ENCODE results near the gene ZNF687.

Gene ZNF687

DNA sequence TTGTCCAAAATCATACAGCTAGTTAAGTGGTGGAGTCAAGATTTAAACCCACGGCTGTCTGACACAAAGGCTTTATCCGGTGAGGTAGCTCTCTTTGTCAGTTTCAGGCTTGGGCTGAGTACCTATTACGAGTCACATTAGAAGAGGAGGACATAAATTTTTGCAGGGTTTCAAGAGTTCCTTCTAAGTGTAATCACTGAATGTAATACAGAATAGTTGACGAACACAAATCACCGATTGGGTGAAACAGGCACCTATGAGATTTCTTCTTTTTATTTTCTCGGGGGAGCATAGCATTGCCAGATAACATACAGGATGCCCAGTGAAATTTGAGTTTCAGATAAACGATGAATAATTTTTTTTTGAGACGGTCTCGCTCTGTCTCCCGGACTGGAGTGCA is 26.7 kb upstream of the ZNF687 start:
- TF ChIP-seq, protein P1, sequence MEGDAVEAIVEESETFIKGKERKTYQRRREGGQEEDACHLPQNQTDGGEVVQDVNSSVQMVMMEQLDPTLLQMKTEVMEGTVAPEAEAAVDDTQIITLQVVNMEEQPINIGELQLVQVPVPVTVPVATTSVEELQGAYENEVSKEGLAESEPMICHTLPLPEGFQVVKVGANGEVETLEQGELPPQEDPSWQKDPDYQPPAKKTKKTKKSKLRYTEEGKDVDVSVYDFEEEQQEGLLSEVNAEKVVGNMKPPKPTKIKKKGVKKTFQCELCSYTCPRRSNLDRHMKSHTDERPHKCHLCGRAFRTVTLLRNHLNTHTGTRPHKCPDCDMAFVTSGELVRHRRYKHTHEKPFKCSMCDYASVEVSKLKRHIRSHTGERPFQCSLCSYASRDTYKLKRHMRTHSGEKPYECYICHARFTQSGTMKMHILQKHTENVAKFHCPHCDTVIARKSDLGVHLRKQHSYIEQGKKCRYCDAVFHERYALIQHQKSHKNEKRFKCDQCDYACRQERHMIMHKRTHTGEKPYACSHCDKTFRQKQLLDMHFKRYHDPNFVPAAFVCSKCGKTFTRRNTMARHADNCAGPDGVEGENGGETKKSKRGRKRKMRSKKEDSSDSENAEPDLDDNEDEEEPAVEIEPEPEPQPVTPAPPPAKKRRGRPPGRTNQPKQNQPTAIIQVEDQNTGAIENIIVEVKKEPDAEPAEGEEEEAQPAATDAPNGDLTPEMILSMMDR (IDR thresholded peaks at IDR 0.05; ENCODE audit: low read depth, low read length), result no peak
- Histone ChIP-seq H3K9me3 (ENCODE audit: severe bottlenecking) (peaks cover 3% of the 10 kb centered on the region), H3K4me3 (ENCODE audit: low read depth, low read length) (peak overlapping the region; percentile 82), H3K36me3 (peaks cover 38% of the 10 kb centered on the region), H3K27ac (peak overlapping the region; percentile 89), H3K27me3 (ENCODE audit: insufficient read depth, low read depth, severe bottlenecking) (no peaks in the 10 kb centered on the region)
- no peak for DNase-seq

DNA sequence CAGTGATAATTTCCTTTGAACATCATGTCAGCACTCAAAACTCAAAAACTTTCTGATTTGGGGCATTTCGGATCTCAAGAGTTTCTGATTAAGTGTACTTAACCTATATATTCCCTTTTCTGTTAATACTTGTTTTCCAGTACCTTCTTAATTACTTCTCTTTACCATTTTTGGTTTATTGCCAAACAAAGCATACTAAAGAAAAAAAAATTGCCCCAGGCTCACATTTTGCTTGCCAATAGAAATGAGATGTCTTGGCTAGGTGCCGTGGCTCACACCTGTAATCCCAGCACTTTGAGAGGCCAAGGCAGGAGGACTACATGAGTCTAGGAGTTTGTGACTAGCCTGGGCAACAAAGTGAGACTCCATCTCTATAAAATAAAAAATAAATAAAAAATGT is 22.7 kb upstream of the ZNF687 start:
- DNase-seq, result no peak
- TF ChIP-seq, protein P1 (IDR thresholded peaks at IDR 0.05; ENCODE audit: low read depth, low read length), result no peak
- H3K27me3 ChIP-seq (ENCODE audit: insufficient read depth, low read depth, severe bottlenecking), result no peaks in the 10 kb centered on the region
- H3K9me3 ChIP-seq (ENCODE audit: severe bottlenecking), result no peaks in the 10 kb centered on the region
- H3K36me3 ChIP-seq, result peaks cover 71% of the 10 kb centered on the region
- no peak overlapping the region for H3K4me3 ChIP-seq (ENCODE audit: low read depth, low read length)
- no peak overlapping the region for H3K27ac ChIP-seq

DNA sequence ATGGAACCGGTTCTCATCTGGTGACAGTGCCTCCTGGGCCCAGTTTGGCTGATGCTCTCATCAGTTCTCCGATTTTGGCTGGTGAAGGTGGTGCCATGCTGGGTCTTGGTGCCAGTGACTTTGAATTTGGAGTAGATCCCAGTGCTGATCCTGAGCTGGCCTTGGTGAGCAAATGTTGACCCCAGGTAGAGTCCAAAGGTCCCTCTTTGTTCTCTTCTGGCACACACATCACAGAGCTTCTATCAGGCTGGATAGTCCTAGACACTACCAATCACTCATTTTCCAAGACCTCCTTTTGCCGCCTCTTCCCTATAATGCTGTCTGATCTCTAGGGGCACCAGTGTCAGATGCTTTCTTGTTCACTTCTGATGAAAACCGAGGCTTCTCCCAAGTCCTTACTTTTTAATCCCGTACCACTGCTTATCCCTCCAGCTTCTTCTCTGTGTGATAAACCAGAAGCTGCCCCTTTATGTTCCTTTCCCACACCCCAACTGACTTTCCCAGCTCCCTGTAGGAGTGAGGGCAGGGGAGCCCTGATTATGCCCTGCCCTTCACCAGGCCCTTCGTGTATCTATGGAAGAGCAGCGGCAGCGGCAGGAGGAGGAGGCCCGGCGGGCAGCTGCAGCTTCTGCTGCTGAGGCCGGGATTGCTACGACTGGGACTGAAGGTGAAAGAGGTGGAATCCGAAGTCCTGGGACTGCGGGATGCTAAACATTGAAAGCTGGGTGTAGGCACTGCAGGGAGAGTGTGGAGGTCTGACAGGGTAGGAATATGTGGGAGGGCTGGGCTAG is 16.5 kb upstream of the ZNF687 start:
- TF ChIP-seq, protein P1 (IDR thresholded peaks at IDR 0.05; ENCODE audit: low read depth, low read length), result no peak
- H3K4me3 ChIP-seq (ENCODE audit: low read depth, low read length), result no peak overlapping the region
- no peak for DNase-seq
- H3K27ac ChIP-seq, result no peak overlapping the region
- peaks cover 96% of the 10 kb centered on the region for H3K36me3 ChIP-seq
- H3K27me3 ChIP-seq (ENCODE audit: insufficient read depth, low read depth, severe bottlenecking), result no peaks in the 10 kb centered on the region
- H3K9me3 ChIP-seq (ENCODE audit: severe bottlenecking), result no peaks in the 10 kb centered on the region

DNA sequence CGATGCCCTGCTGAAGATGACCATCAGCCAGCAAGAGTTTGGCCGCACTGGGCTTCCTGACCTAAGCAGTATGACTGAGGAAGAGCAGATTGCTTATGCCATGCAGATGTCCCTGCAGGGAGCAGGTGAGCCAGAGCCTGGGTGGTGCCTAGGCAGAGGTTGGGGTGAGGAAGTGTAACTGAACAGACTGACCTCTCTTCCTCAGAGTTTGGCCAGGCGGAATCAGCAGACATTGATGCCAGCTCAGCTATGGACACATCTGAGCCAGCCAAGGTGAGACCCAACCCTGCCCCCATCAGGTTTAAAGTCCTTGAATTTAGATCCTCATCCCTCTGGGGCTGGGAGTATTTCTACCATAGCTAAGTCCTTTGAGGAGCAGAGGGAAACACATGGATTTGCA is 15.8 kb upstream of the ZNF687 start:
- Histone ChIP-seq H3K27ac (no peak overlapping the region), H3K4me3 (ENCODE audit: low read depth, low read length) (no peak overlapping the region), H3K27me3 (ENCODE audit: insufficient read depth, low read depth, severe bottlenecking) (no peaks in the 10 kb centered on the region), H3K36me3 (peaks cover 97% of the 10 kb centered on the region), H3K9me3 (ENCODE audit: severe bottlenecking) (no peaks in the 10 kb centered on the region)
- DNase-seq, result no peak
- TF ChIP-seq, protein P1 (IDR thresholded peaks at IDR 0.05; ENCODE audit: low read depth, low read length), result no peak

DNA sequence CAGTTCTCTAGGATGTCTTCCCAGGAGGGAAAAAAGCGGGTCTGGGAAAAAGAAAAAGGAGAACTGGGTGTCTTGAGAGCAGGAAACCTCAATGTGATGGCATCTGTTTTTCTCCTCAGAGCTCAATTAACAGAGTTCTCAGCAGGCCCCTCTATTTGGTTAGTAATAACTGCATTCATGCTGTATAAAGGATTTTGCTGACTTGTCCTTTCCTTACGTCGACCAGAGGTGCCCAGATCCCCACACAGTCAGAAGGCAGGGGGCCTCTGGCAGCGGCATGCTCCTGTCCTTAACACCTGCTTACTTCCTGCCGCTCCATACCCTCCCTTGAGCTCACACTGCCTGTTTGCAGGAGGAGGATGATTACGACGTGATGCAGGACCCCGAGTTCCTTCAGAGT is 15.3 kb upstream of the ZNF687 start:
- H3K27ac ChIP-seq, result no peak overlapping the region
- H3K4me3 ChIP-seq (ENCODE audit: low read depth, low read length), result no peak overlapping the region
- TF ChIP-seq, protein P1 (IDR thresholded peaks at IDR 0.05; ENCODE audit: low read depth, low read length), result no peak
- DNase-seq, result no peak
- H3K36me3 ChIP-seq, result peaks cover 97% of the 10 kb centered on the region
- H3K27me3 ChIP-seq (ENCODE audit: insufficient read depth, low read depth, severe bottlenecking), result no peaks in the 10 kb centered on the region
- no peaks in the 10 kb centered on the region for H3K9me3 ChIP-seq (ENCODE audit: severe bottlenecking)

DNA sequence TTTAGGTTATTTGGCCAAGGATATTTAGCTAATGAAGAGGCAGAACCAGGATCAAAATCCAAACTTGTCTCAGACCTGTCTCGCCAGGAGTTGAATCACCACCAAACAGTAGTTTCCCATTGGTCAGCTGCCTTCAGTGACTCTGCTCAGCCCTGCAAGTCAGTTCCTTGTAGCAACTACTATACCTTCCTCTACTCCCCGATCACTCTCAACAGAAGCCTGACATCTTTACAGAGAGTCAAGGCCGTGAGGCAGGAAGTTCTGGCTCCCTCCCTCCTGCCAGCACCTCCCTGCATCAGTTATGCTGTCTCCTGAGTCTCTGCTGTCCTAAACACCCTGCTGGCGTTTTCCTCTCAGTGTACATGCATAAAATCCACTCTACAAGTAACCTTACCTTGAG is 14.3 kb upstream of the ZNF687 start:
- H3K27ac ChIP-seq, result no peak overlapping the region
- TF ChIP-seq, protein P1 (IDR thresholded peaks at IDR 0.05; ENCODE audit: low read depth, low read length), result no peak
- peaks cover 96% of the 10 kb centered on the region for H3K36me3 ChIP-seq
- no peaks in the 10 kb centered on the region for H3K27me3 ChIP-seq (ENCODE audit: insufficient read depth, low read depth, severe bottlenecking)
- H3K4me3 ChIP-seq (ENCODE audit: low read depth, low read length), result no peak overlapping the region
- peaks cover 2% of the 10 kb centered on the region for H3K9me3 ChIP-seq (ENCODE audit: severe bottlenecking)
- DNase-seq, result no peak
